H54 (cell line): ENCODE results near the gene PUM1.

ENCODE experiments used
- DNase-seq: peaks from one replicate; pipeline ENCODE4 v3.0.0; 2011; ENCODE audit warnings: low spot score, mixed read lengths; ENCODE audit not compliant: insufficient read length
- FAIRE-seq: peaks from 3 replicates; lab custom pipeline; 2011; peaks lifted over from hg19 to GRCh38; lab: Jason Lieb, UNC
- POLR2A ChIP-seq: IDR thresholded peaks from 2 replicates; pipeline ENCODE4 v1.6.1; 2011; ENCODE audit warnings: low read depth, mild to moderate bottlenecking, low read length

The PUM1 gene

GRCh38 chr1:30898031-30898815, 167.3 kb downstream of the PUM1 start:
- no peak for FAIRE-seq
- no peak for DNase-seq
- no peak for TF ChIP-seq POLR2A

GRCh38 chr1:30896905-30897304, 168.6 kb downstream of the PUM1 start:
- no peak for TF ChIP-seq POLR2A
- no peak for FAIRE-seq
- DNase-seq: no peak

GRCh38 chr1:30895944-30896660, 169.4 kb downstream of the PUM1 start:
- no peak for FAIRE-seq
- DNase-seq: no peak
- TF ChIP-seq POLR2A: no peak

GRCh38 chr1:30895382-30895943, 170.1 kb downstream of the PUM1 start:
- no peak for TF ChIP-seq POLR2A
- no peak for DNase-seq
- FAIRE-seq: no peak

GRCh38 chr1:30894508-30894973, 171.0 kb downstream of the PUM1 start:
- no peak for FAIRE-seq
- TF ChIP-seq POLR2A: no peak
- no peak for DNase-seq

- TF ChIP-seq POLR2A: no peak
- no peak for FAIRE-seq
- no peak for DNase-seq
Measured at GRCh38 chr1:30893776-30894507, 171.6 kb downstream of the PUM1 start.

GRCh38 chr1:30892671-30893073, 172.8 kb downstream of the PUM1 start:
- no peak for TF ChIP-seq POLR2A
- no peak for FAIRE-seq

GRCh38 chr1:30891227-30891552, 174.3 kb downstream of the PUM1 start:
- no peak for FAIRE-seq
- no peak for DNase-seq
- no peak for TF ChIP-seq POLR2A

More at GRCh38 chr1:30892671-30893073, 172.8 kb downstream of the PUM1 start:
- DNase-seq: no peak

GRCh38 chr1:30890502-30891226, 174.9 kb downstream of the PUM1 start:
- FAIRE-seq (no peak), DNase-seq (no peak)
- TF ChIP-seq POLR2A: no peak

- DNase-seq (no peak), FAIRE-seq (no peak)
- TF ChIP-seq POLR2A: no peak
Measured at GRCh38 chr1:30889511-30889910, 176.0 kb downstream of the PUM1 start.

- no peak for TF ChIP-seq POLR2A
- FAIRE-seq: no peak
Measured at GRCh38 chr1:30888975-30889374, 176.5 kb downstream of the PUM1 start.

GRCh38 chr1:30888391-30888790, 177.1 kb downstream of the PUM1 start:
- TF ChIP-seq POLR2A: no peak
- FAIRE-seq (no peak), DNase-seq (no peak)

More at GRCh38 chr1:30888975-30889374, 176.5 kb downstream of the PUM1 start:
- DNase-seq: no peak
